Right lobe of liver (tissue), 6 donors: Measurements from ENCODE around the gene CLIP4. TPM values are rescaled to one million over a fixed set of nuclear protein-coding genes. Genes with fewer than 3 reads are reported as not detected.

Source experiments
- ATAC-seq, 4 donors: fragments of 200-7000 bp; cut with Tn5 transposase; one replicate each; pipeline ENCODE4 v1.9.1; 2020; ENCODE audit warnings: mild to moderate bottlenecking in 4 of 4, moderate library complexity in 4 of 4
- DNase-seq, 3 donors: peaks; one replicate each; pipeline ENCODE4 v3.0.0-alpha.2; 2020
- H3K27ac ChIP-seq, 3 donors: fragments of 200-600 bp; one replicate each; pipeline ENCODE4 v1.8.0; 2022
- H3K27me3 ChIP-seq, 2 donors: fragments of 200-600 bp; one replicate each; pipeline ENCODE4 v1.8.0; 2022
- H3K36me3 ChIP-seq, 4 donors: fragments of 200-600 bp; sonication (generic) in 1 of 4; one replicate each; pipeline versions ENCODE4 v1.5.1 to v1.8.0; 2017 to 2022; ENCODE audit warnings: control low read depth in 1 of 4
- H3K4me1 ChIP-seq, 4 donors: fragments of 200-600 bp; sonication (generic) in 1 of 4; one replicate each; pipeline versions ENCODE4 v1.5.1 to v1.8.0; 2017 to 2022; ENCODE audit warnings: control low read depth in 1 of 4
- H3K4me3 ChIP-seq, 3 donors: fragments of 200-600 bp; one replicate each; pipeline ENCODE4 v1.8.0; 2022
- H3K9me3 ChIP-seq, 4 donors: fragments of 200-600 bp; sonication (generic) in 1 of 4; one replicate each; pipeline versions ENCODE4 v1.5.1 to v1.8.0; 2017 to 2022; ENCODE audit warnings: control low read depth in 1 of 4
- POLR2A ChIP-seq: fragments of 450-650 bp; IDR thresholded peaks from one replicate; pipeline ENCODE4 v1.6.1; 2017; ENCODE audit warnings: antibody characterized with exemption, mild to moderate bottlenecking
- WGBS: methylation state at CpG from one replicate; pipeline ENCODE4 v1.1.6; 2018; ENCODE audit warnings: low coverage, low lambda C conversion rate; ENCODE audit not compliant: insufficient coverage; ENCODE audit errors: missing lambda C conversion rate; 5-methylcytosine and 5-hydroxymethylcytosine counted together
- intact Hi-C, 2 donors: fragments of 100-400 bp; cut with DNase I; formaldehyde crosslinking; loops; one replicate each; pipeline versions ENCODE4 v1.11.2 to v1.14.1; 2022
- total RNA-seq, 6 experiments: library from RNA; depleted of rRNA in 2 of 6; stranded (reverse); fragments of >200 nt in 2 of 6; fragmentation: NEBNext Ultra II Directional in 3 of 6; extraction: Animal tissue kit (Norgen Biotek cat#: 25700) in 3 of 6; gene quantifications; one replicate each; pipeline versions ENCODE4 v1.1.0 to v1.2.4, GENCODE V29; 2016 to 2023
- TF ChIP-seq, protein P1 (sequence below), 4 donors: fragments of 200-600 bp in 3 of 4; fragments of 450-650 bp in 1 of 4; IDR thresholded peaks; one replicate each; pipeline versions ENCODE4 v1.5.1 to v1.8.0; 2016 to 2022; ENCODE audit warnings: antibody characterized with exemption in 4 of 4, mild to moderate bottlenecking in 2 of 4
- donor health status: DM: no; HTN: yes; CAD: no.
- donor health status: DM: no; HTN: no; CAD: no.
- donor health status: DM: no; HTN: no; CAD: no.
- donor health status: DM: no; HTN: yes; CAD: no.
- donor health status: DM: no; HTN: yes; CAD: no.

CLIP4 gene
- total RNA-seq, 6 experiments from 2014 or later, result 2.7 to 7.3 (median 5.3) TPM

DNA sequence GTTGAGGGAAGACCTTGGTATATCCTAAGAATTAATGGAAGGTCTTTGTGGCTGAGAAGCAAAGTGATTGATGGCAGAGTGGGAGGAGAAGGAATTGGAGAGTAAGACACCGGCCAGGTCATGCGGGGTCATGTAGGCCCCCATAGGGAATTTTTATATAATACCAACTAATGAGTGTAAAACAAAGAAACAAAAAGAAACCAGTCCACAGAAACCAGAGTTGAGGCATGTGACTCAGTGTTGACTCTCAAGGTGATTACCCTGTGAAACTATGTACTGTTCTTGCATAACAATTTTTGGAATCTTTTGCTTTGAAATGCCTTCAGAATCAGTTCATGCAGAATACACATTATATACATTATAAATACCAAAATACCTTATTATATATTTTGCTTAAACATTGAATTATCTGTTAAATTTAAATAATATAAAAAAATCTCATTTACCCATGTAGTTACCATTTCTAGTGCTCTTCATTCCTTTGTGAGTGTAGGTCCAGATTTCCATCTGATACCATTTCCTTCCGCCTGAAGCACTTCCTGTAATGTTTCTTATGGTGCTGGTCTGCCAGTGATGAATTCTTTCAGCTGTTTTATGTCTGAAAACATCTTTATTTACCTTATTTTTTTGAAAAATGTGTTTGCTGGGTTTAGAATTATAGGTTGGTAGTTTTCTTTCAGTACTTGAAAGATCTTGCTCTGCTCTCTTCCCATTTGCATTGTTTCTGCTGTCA is 8.6 kb downstream of the CLIP4 start:
- WGBS, result 90% methylated on average over 3 of the region's 3 CpGs
- ATAC-seq, result peak in 2 of 4 donors; percentile 54 to 64
- no peak overlapping the region for H3K27ac ChIP-seq
- H3K27me3 ChIP-seq, result no peaks in the 10 kb centered on the region
- intact Hi-C loops, result no loop called here
- no peak overlapping the region for H3K4me3 ChIP-seq
- no peaks in the 10 kb centered on the region for H3K9me3 ChIP-seq
- DNase-seq, result no peak
- H3K36me3 ChIP-seq, result no peaks in the 10 kb centered on the region
- no peaks in the 10 kb centered on the region for H3K4me1 ChIP-seq
- TF ChIP-seq, protein P1, sequence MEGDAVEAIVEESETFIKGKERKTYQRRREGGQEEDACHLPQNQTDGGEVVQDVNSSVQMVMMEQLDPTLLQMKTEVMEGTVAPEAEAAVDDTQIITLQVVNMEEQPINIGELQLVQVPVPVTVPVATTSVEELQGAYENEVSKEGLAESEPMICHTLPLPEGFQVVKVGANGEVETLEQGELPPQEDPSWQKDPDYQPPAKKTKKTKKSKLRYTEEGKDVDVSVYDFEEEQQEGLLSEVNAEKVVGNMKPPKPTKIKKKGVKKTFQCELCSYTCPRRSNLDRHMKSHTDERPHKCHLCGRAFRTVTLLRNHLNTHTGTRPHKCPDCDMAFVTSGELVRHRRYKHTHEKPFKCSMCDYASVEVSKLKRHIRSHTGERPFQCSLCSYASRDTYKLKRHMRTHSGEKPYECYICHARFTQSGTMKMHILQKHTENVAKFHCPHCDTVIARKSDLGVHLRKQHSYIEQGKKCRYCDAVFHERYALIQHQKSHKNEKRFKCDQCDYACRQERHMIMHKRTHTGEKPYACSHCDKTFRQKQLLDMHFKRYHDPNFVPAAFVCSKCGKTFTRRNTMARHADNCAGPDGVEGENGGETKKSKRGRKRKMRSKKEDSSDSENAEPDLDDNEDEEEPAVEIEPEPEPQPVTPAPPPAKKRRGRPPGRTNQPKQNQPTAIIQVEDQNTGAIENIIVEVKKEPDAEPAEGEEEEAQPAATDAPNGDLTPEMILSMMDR (IDR thresholded peaks at IDR 0.05), result no peak
- no peak for TF ChIP-seq POLR2A

DNA sequence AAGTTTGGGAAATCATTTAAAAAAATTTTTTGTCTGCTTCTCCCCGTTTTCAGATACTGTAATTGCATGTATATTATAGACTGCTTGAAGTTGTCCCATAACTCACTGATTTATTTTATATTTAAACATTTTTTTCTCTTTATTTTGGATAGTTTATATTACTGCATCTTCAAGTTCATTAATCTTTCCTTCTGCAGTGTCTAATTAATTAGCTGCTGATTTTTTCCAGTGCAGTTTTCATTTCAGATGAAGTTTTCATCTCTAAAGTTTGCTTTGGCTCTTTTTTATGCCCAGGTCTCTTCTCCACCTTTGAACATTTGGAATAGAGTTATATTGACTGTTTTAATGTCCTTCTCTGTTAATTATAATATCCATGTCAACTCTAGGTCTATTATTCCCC is 9.3 kb downstream of the CLIP4 start:
- H3K27ac ChIP-seq, result no peak overlapping the region
- peaks cover 0 to 4% (median under 1%) of the 10 kb centered on the region in 4 donors for H3K4me1 ChIP-seq
- no peaks in the 10 kb centered on the region for H3K27me3 ChIP-seq
- TF ChIP-seq, protein P1 (IDR thresholded peaks at IDR 0.05), result no peak
- no peak for TF ChIP-seq POLR2A
- H3K9me3 ChIP-seq, result no peaks in the 10 kb centered on the region
- no peak for ATAC-seq
- 43% methylated on average over 1 of the region's 1 CpG for WGBS
- intact Hi-C loops, result no loop called here
- H3K4me3 ChIP-seq, result no peak overlapping the region
- H3K36me3 ChIP-seq, result no peaks in the 10 kb centered on the region
- DNase-seq, result no peak

DNA sequence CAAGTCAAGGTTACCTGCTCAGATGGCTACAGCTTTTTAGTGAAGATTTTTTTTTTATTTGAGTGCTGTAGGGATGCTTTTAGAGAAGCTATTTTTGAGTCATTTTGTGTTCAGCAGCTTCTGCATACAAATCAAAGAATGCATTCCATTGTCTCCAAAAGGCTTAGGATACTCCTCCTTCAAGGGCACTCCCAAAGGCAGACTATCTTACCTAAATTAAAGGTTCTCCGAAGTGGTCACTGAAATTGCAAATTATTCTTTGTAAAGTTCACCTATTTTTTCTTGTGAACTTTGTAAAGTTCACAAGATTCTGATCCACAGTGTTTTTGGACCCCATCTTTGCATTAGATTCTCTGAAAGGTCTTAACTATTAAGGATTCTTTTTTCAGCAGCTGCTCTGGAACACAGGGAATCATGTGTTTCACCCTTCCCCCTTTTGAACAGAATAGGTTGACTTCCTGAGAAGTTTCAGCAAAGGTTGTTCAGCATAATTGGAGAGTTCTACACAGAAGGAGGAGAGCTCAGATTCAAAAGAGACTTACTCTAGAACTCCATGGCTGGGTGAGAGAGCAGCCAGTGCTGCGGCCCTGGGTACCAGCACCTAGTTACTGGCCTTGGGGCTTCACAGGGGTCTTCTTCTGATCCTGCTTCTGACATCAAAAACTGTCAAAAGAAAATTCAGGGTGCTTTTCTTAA is 14.5 kb downstream of the CLIP4 start:
- Histone ChIP-seq H3K36me3 (no peaks in the 10 kb centered on the region), H3K9me3 (no peaks in the 10 kb centered on the region), H3K4me1 (peaks cover 0 to 18% (median 5%) of the 10 kb centered on the region in 4 donors), H3K4me3 (no peak overlapping the region), H3K27me3 (no peaks in the 10 kb centered on the region), H3K27ac (no peak overlapping the region)
- peak in 3 of 4 donors; percentile 25 to 67 (median 37) for ATAC-seq
- intact Hi-C loops, result no loop called here
- TF ChIP-seq POLR2A, result no peak
- TF ChIP-seq, protein P1 (IDR thresholded peaks at IDR 0.05), result no peak
- no peak for DNase-seq
- 85% methylated on average over 2 of the region's 2 CpGs for WGBS

DNA sequence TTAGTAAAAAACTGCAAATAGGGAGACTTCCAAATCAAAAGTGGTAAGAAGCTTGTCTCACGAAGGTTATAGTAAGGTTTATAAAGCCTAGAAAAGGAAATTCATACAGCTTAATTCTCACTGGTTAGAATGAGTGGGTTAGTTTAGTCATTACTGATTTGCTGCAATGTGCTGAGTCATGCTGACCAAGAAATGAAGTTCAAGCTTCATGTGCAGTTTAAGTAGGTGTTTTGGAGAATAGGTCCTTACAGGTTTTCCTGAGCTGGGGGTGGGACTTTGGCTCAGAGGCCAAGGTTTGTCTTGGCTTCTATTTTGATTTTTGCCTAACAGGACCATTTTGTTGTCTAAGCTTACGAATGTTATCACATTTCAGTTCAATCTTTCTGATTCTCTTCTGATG is 15.1 kb downstream of the CLIP4 start:
- Histone ChIP-seq H3K4me3 (no peak overlapping the region), H3K27me3 (no peaks in the 10 kb centered on the region), H3K4me1 (peaks cover 0 to 18% (median 5%) of the 10 kb centered on the region in 4 donors), H3K9me3 (no peaks in the 10 kb centered on the region), H3K27ac (no peak overlapping the region), H3K36me3 (no peaks in the 10 kb centered on the region)
- no peak for DNase-seq
- intact Hi-C loops, result no loop called here
- 36% methylated on average over 2 of the region's 2 CpGs for WGBS
- ATAC-seq, result peak; percentile 38 to 90 (median 71)
- TF ChIP-seq, protein P1 (IDR thresholded peaks at IDR 0.05), result no peak
- TF ChIP-seq POLR2A, result no peak
